SK-N-SH (cell line): ENCODE data around the gene ARHGEF4. TPM values are rescaled to one million over a fixed set of nuclear protein-coding genes. Genes with fewer than 3 reads are reported as not detected.

Source experiments
- CTCF ChIA-PET: fragments of 300-600, 350-600 bp; formaldehyde crosslinking; extraction: SDS; loops from one replicate; lab custom pipeline; 2021; lab: Yijun Ruan, JAX
- POLR2A ChIA-PET: fragments of 350-600 bp; sonication (Branson Sonifier 250); formaldehyde crosslinking; extraction: SDS; loops from one replicate; lab custom pipeline; 2020; ENCODE audit warnings: antibody characterized with exemption, inconsistent platforms; lab: Yijun Ruan, JAX
- DNase-seq: peaks from one replicate; pipeline ENCODE4 v3.0.0; 2012
- H2AFZ ChIP-seq: fragments of 200-600 bp; sonication (generic); 2 replicates; pipeline ENCODE4 v1.8.1; 2016; ENCODE audit warnings: antibody characterized with exemption, mild to moderate bottlenecking, low read depth
- H3F3A ChIP-seq: fragments of 200-600 bp; sonication (generic); replicated peaks from 2 replicates; pipeline ENCODE3; 2016; ENCODE audit warnings: antibody characterized with exemption, mild to moderate bottlenecking; ENCODE audit not compliant: insufficient read depth
- H3K27ac ChIP-seq, 2 experiments: fragments of 200-500 bp in 1 of 2; fragments of 200-600 bp in 1 of 2; sonication (Bioruptor generic) in 1 of 2; sonication (generic), shearing (Covaris generic) in 1 of 2; 2 replicates each; pipeline versions ENCODE4 v1.5.1 to v1.6.1; 2014 to 2016; ENCODE audit warnings: low read depth in 2 of 2, inconsistent platforms in 1 of 2, low read length in 1 of 2, mild to moderate bottlenecking in 1 of 2, mixed read lengths in 1 of 2
- H3K27me3 ChIP-seq: fragments of 200-600 bp; sonication (generic), shearing (Covaris generic); 2 replicates; pipeline ENCODE4 v1.6.1; 2016; ENCODE audit warnings: mixed run types; ENCODE audit not compliant: insufficient read depth
- H3K36me3 ChIP-seq, 2 experiments: fragments of 200-500 bp in 1 of 2; fragments of 200-600 bp in 1 of 2; sonication (Bioruptor generic) in 1 of 2; sonication (generic) in 1 of 2; replicated peaks in 1 of 2; 2 replicates each; pipeline versions ENCODE3 to v1.5.1; 2014 to 2016; ENCODE audit warnings: low read length in 1 of 2, mild to moderate bottlenecking in 1 of 2; ENCODE audit not compliant: insufficient read depth in 2 of 2, control insufficient read depth in 1 of 2
- H3K4me1 ChIP-seq, 2 experiments: fragments of 200-500 bp in 1 of 2; fragments of 200-600 bp in 1 of 2; sonication (Bioruptor generic) in 1 of 2; sonication (generic), shearing (Covaris generic) in 1 of 2; 2 replicates each; pipeline versions ENCODE4 v1.5.1 to v1.6.1; 2014 to 2016; ENCODE audit warnings: low read depth in 1 of 2, low read length in 1 of 2, mixed run types in 1 of 2; ENCODE audit not compliant: insufficient read depth in 2 of 2, control insufficient read depth in 1 of 2
- H3K4me2 ChIP-seq: fragments of 200-600 bp; sonication (generic), shearing (Covaris generic); 2 replicates; pipeline ENCODE4 v1.6.1; 2017; ENCODE audit warnings: mixed run types
- H3K4me3 ChIP-seq, 2 experiments: fragments of 200-500 bp in 1 of 2; fragments of 200-600 bp in 1 of 2; sonication (Bioruptor generic) in 1 of 2; sonication (generic), shearing (Covaris generic) in 1 of 2; 2 replicates each; pipeline versions ENCODE4 v1.5.1 to v1.8.1; 2014 to 2016; ENCODE audit warnings: low read depth in 2 of 2, inconsistent platforms in 1 of 2, low read length in 1 of 2, mild to moderate bottlenecking in 1 of 2, mixed read lengths in 1 of 2, moderate library complexity in 1 of 2
- H3K79me2 ChIP-seq: fragments of 200-600 bp; sonication (generic); 2 replicates; pipeline ENCODE4 v1.8.1; 2017; ENCODE audit warnings: mild to moderate bottlenecking; ENCODE audit not compliant: insufficient read depth
- H3K9ac ChIP-seq: fragments of 200-600 bp; sonication (generic); 2 replicates; pipeline ENCODE4 v1.6.1; 2017; ENCODE audit warnings: mixed run types
- H3K9me2 ChIP-seq: fragments of 200-600 bp; sonication (generic); 2 replicates; pipeline ENCODE4 v1.6.1; 2017; ENCODE audit warnings: mixed run types
- H3K9me3 ChIP-seq: fragments of 200-600 bp; sonication (generic); 2 replicates; pipeline ENCODE4 v1.6.1; 2017; ENCODE audit warnings: mixed run types, mild to moderate bottlenecking, moderate library complexity
- H4K20me1 ChIP-seq: fragments of 200-600 bp; sonication (generic); 2 replicates; pipeline ENCODE4 v1.6.1; 2017; ENCODE audit warnings: mild to moderate bottlenecking, mixed run types; ENCODE audit not compliant: insufficient read depth
- CTCF ChIP-seq: fragments of 200-600 bp; sonication (generic); IDR thresholded peaks from 2 replicates; pipeline ENCODE4 v1.6.1; 2017; ENCODE audit warnings: antibody characterized with exemption, mild to moderate bottlenecking, moderate library complexity
- ELF1 ChIP-seq: IDR thresholded peaks from 2 replicates; pipeline ENCODE4 v1.4.0; 2012
- EZH2phosphoT487 ChIP-seq: fragments of 200-600 bp; sonication (generic); IDR thresholded peaks from 2 replicates; pipeline ENCODE4 v1.6.1; 2017; ENCODE audit warnings: low read depth, mixed run types, mild to moderate bottlenecking, antibody characterized with exemption, moderate library complexity, borderline replicate concordance
- FOSL2 ChIP-seq: IDR thresholded peaks from 2 replicates; pipeline ENCODE4 v1.4.0; 2012; ENCODE audit warnings: low read depth, mild to moderate bottlenecking, moderate library complexity, borderline replicate concordance
- FOXJ3 ChIP-seq: sonication (generic); formaldehyde crosslinking; IDR thresholded peaks from 2 replicates; pipeline ENCODE4 v1.5.1; 2020; ENCODE audit warnings: mild to moderate bottlenecking, missing genetic modification reagents
- GATA2 ChIP-seq: sonication (generic); formaldehyde crosslinking; IDR thresholded peaks from 2 replicates; pipeline ENCODE4 v1.5.0; 2020; ENCODE audit warnings: mild to moderate bottlenecking, missing genetic modification reagents
- IRF3 ChIP-seq: fragments of 150-350 bp; IDR thresholded peaks from 2 replicates; pipeline ENCODE4 v1.6.1; 2016; ENCODE audit warnings: mild to moderate bottlenecking, low read depth, low read length
- JUND ChIP-seq: IDR thresholded peaks from 2 replicates; pipeline ENCODE4 v1.4.0; 2012
- MEF2A ChIP-seq: IDR thresholded peaks from 2 replicates; pipeline ENCODE4 v1.4.0; 2012; ENCODE audit warnings: low read depth, borderline replicate concordance
- MXI1 ChIP-seq: IDR thresholded peaks from 2 replicates; pipeline ENCODE4 v1.6.1; 2012; ENCODE audit warnings: mild to moderate bottlenecking, low read depth, low read length, improper control_type of control experiment
- NFIC ChIP-seq: IDR thresholded peaks from 2 replicates; pipeline ENCODE4 v1.4.0; 2012; ENCODE audit warnings: borderline replicate concordance
- NRF1 ChIP-seq: IDR thresholded peaks from 2 replicates; pipeline ENCODE4 v1.6.1; 2012; ENCODE audit warnings: low read depth, mild to moderate bottlenecking, low read length
- PBX3 ChIP-seq: IDR thresholded peaks from 2 replicates; pipeline ENCODE4; 2012
- RAD21 ChIP-seq: IDR thresholded peaks from 2 replicates; pipeline ENCODE4 v1.6.1; 2012; ENCODE audit warnings: mild to moderate bottlenecking, low read length
- SIN3A ChIP-seq: IDR thresholded peaks from 2 replicates; pipeline ENCODE4 v1.6.1; 2012; ENCODE audit warnings: low read depth, mild to moderate bottlenecking, low read length, moderate library complexity, borderline replicate concordance
- TCF12 ChIP-seq: IDR thresholded peaks from 2 replicates; pipeline ENCODE4 v1.4.0; 2012
- YY1 ChIP-seq: IDR thresholded peaks from 2 replicates; pipeline ENCODE4 v1.4.0; 2012; ENCODE audit warnings: low read depth, mild to moderate bottlenecking
- ZBTB33 ChIP-seq: IDR thresholded peaks from 2 replicates; pipeline ENCODE4 v1.4.0; 2012; ENCODE audit warnings: low read depth, borderline replicate concordance
- WGBS: methylation state at CpG from one replicate; pipeline ENCODE4 v1.1.6; 2017; ENCODE audit warnings: low lambda C conversion rate; 5-methylcytosine and 5-hydroxymethylcytosine counted together
- polyA plus RNA-seq, 3 experiments: library from polyadenylated mRNA; depleted of rRNA; stranded (reverse); fragments of >200 nt; gene quantifications; 2 replicates each; pipeline ENCODE4 v1.2.3, GENCODE V29; 2012

ARHGEF4 gene
- polyA plus RNA-seq, 1 of the 3 experiments (the other 2 are of a cell fraction): 2.3 TPM

- H3K4me2 ChIP-seq: no peak overlapping the region
- H3F3A ChIP-seq: no peaks in the 10 kb centered on the region
- 74% methylated on average over 12 of the region's 14 CpGs for WGBS
- no peaks in the 10 kb centered on the region for H3K9me3 ChIP-seq
- no peaks in the 10 kb centered on the region for H3K27me3 ChIP-seq
- ChIA-PET CTCF (interaction anchor here (1.2 to 1.4 kb wide), 2 partner anchors 10 to 66 kb away, joined by 3 to 4 read pairs; no protein-coding TSS in a partner anchor), POLR2A (no interaction called here)
- H3K9ac ChIP-seq: no peak overlapping the region
- no peaks in the 10 kb centered on the region for H4K20me1 ChIP-seq
- no peak overlapping the region for H3K4me3 ChIP-seq
- DNase-seq: no peak
- no peak overlapping the region for H2AFZ ChIP-seq
- H3K79me2 ChIP-seq: no peaks in the 10 kb centered on the region
- H3K36me3 ChIP-seq: no peaks in the 10 kb centered on the region
- H3K27ac ChIP-seq: no peak overlapping the region
- no peaks in the 10 kb centered on the region for H3K9me2 ChIP-seq
- no peaks in the 10 kb centered on the region; a peak in 1 of 4 replicates for H3K4me1 ChIP-seq
- TF ChIP-seq SIN3A (no peak), EZH2phosphoT487 (no peak), NRF1 (no peak), ELF1 (no peak), NFIC (no peak), JUND (no peak), FOXJ3 (CRISPR knock-in tag) (no peak), YY1 (no peak), PBX3 (no peak), MEF2A (no peak), TCF12 (no peak), IRF3 (no peak), CTCF (no peak), ZBTB33 (no peak), RAD21 (no peak), FOSL2 (no peak), MXI1 (no peak), GATA2 (no peak)
Observed at GRCh38 chr2:130807659-130808385, 28.9 kb upstream of the ARHGEF4 start.
